ENCODE results near the gene ZNF629. TPM values are rescaled to one million over a fixed set of nuclear protein-coding genes. Genes with fewer than 3 reads are reported as not detected.

ZNF629 gene
- 5.1 and 8.0 TPM in 2 replicates for polyA plus RNA-seq (2011; rRNA removed)
- 9.5 and 9.9 TPM in 2 replicates for polyA minus RNA-seq (2011; rRNA and poly(A)+ RNA removed)

DNA sequence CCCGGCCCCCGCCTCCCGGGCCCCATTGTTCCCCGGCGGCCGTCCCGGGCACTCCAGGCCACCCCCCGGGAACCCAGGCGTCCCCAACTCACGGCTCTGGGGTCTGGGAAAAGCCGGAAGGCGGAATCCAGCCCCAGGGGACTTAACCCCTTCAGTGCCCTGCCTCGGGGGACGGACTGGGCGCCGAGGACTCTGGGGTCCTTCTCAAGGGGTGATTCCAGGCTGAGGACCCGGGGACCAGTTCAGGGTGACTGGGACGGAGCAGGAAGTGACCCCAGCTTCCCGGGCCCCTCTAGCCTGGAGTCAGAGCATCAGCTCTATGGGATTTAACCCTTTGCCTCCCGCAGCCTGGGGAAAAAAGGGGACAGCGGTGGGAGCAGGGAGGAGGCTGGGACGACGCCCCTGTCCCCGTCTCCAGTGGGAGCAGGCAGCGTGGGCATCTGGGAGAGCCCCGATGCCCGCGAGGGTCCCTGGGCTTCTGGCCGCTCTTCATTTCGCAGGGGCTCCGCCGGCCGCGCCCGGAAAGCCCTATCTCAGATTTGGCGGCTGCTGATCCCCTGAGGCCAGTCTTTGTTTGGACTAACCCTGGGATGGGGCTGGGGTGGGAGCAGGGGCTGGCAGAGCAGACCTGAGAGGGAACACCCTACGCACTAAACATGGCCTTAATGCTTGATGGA, at the start of gene ZNF629:
ZNF629 (minus strand) TSS at position 270 of the 677 bp plus-strand sequence. CDS start 2,723 bp downstream, outside the sequence.
- Histone ChIP-seq H3K27ac (ENCODE audit: low read depth, low read length) (peak within 1 kb of the TSS; percentile 73), H3K27me3 (ENCODE audit: control insufficient read depth, insufficient read depth, low read length) (no peaks in the 10 kb centered on the region), H3K4me3 (ENCODE audit: low read depth, low read length) (peak within 1 kb of the TSS; percentile 90), H3K9me3 (ENCODE audit: control insufficient read depth, insufficient read depth, low read length) (no peaks in the 10 kb centered on the region; the same call in 1 of the 2 replicates)
- ChIA-PET POLR2A (interaction anchor here (0.5 to 3.0 kb wide), 7 partner anchors 11 to 88 kb away, joined by 3 to 70 read pairs (median 3); partner anchors contain the start of gene PHKG2), CTCF (interaction anchor here (1.5 kb wide), 1 partner anchor 57 kb away, joined by 4 read pairs; no protein-coding TSS in a partner anchor)
- TF ChIP-seq, protein P1, sequence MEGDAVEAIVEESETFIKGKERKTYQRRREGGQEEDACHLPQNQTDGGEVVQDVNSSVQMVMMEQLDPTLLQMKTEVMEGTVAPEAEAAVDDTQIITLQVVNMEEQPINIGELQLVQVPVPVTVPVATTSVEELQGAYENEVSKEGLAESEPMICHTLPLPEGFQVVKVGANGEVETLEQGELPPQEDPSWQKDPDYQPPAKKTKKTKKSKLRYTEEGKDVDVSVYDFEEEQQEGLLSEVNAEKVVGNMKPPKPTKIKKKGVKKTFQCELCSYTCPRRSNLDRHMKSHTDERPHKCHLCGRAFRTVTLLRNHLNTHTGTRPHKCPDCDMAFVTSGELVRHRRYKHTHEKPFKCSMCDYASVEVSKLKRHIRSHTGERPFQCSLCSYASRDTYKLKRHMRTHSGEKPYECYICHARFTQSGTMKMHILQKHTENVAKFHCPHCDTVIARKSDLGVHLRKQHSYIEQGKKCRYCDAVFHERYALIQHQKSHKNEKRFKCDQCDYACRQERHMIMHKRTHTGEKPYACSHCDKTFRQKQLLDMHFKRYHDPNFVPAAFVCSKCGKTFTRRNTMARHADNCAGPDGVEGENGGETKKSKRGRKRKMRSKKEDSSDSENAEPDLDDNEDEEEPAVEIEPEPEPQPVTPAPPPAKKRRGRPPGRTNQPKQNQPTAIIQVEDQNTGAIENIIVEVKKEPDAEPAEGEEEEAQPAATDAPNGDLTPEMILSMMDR (IDR thresholded peaks at IDR 0.05; ENCODE audit: low read depth, low read length) = no peak
- no peak for DNase-seq (ENCODE audit: low read depth, low spot score)

DNA sequence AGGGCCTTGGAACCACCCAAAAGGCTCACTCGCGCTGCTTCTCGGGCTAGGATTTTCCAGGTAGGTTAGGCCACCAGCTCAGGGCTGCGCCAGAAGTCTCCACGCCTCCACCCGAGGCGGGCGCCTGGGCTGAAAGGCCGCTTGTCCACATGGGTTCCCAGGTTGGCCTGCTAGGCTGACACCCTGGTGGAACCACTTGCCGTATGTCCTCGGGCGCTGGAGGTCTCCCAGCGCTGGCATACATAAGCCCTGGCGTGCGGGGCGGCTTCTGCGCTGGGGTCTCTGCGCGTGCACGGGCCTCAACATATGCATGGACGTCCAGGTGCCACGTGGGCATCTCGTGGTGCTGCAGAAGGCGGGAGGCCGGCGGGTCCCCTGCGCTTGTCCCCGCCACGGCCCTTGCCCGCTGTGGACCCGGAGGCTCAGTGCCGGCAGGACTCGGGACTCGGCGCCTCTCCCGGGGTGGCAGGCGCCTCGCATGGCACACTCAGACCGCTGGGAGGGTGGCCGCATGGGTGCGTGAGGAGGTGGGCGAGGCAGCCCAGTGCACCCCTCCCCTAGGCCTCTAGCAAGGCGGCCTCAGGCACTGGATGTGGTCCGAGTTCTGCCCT, 47.2 kb upstream of the ZNF629 start:
- CTCF ChIA-PET = interaction anchor here (1.1 to 2.2 kb wide), 2 partner anchors 10 to 20 kb away, joined by 3 to 9 read pairs; no protein-coding TSS in a partner anchor
- TF ChIP-seq, protein P1 (IDR thresholded peaks at IDR 0.05; ENCODE audit: low read depth, low read length) = no peak
- no peak overlapping the region for H3K27ac ChIP-seq (ENCODE audit: low read depth, low read length)
- no peak for DNase-seq (ENCODE audit: low read depth, low spot score)
- H3K9me3 ChIP-seq (ENCODE audit: control insufficient read depth, insufficient read depth, low read length) = peaks cover 3% of the 10 kb centered on the region; the same call in 1 of the 2 replicates
- POLR2A ChIA-PET = no interaction called here
- no peaks in the 10 kb centered on the region for H3K27me3 ChIP-seq (ENCODE audit: control insufficient read depth, insufficient read depth, low read length)
- no peak overlapping the region for H3K4me3 ChIP-seq (ENCODE audit: low read depth, low read length)

DNA sequence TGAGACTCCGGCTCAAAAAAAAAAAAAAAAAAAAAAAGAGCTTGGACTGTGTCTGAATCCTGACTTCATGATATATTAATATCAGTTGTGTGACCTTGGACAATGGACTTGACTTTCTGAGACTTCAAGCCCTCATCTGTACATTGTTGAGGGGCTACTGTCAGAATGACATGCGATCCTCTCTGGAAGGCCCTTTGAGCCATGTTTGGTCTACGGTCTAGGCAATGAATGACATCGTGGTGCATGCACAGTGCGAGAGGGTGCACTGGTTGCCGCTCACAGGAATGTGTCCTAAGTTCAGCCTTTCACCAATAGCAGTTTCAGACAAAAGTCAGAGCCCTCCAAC, 43.0 kb upstream of the ZNF629 start:
- TF ChIP-seq, protein P1 (IDR thresholded peaks at IDR 0.05; ENCODE audit: low read depth, low read length) = no peak
- Histone ChIP-seq H3K9me3 (ENCODE audit: control insufficient read depth, insufficient read depth, low read length) (peaks cover 3% of the 10 kb centered on the region; the same call in 1 of the 2 replicates), H3K4me3 (ENCODE audit: low read depth, low read length) (no peak overlapping the region), H3K27me3 (ENCODE audit: control insufficient read depth, insufficient read depth, low read length) (no peaks in the 10 kb centered on the region), H3K27ac (ENCODE audit: low read depth, low read length) (no peak overlapping the region)
- DNase-seq (ENCODE audit: low read depth, low spot score) = no peak
- ChIA-PET CTCF (interaction anchor here (0.7 to 3.0 kb wide), 4 partner anchors 15 to 26 kb away, joined by 4 to 13 read pairs (median 7); no protein-coding TSS in a partner anchor), POLR2A (interaction anchor here (0.6 kb wide), 1 partner anchor 244 kb away, joined by 4 read pairs; the partner anchor contains the start of genes ZNF646 and ZNF668)

DNA sequence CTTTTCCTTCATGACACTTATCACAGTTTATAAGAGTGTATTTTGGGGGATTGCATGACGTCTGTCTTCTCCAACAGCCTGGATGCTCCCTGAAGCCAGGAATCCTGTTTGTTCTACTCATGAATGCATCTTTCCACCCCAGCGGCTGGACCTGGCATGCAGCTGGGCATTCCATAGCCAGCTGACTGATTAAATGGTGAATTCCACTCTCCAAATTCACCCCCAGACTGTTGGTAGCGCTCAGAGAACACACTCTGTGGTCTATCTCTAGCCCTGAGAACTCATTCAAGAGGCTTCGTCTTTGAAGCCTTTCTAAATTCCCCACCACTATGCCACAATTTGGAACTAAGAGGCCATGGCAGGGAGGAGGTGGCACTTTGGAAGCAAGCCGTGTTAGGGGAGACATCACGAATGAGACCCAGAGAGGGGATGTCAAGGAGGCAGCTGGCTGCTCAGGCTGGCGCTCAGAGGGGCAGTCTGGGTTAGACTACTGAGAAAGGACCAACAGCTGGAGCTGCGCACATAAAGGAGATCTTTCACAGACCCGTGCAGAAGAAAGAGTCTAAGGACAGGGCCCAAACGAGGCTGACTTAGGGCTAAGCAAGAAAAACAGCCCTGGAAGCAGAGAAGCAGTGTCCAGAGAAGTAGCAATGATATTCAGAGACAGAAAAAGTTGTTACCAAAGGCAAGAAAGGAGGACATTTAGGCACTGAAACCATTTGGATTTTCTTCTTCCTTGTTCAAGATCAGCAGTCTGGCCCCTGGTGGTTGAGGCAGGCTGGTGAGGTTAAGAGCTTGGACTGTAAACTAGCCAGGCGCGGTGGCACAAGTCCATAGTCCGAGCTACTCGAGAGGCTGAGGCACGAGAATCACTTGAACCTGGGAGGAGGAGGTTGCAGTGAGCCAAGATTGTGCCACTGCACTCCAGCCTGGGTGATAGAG, 42.4 kb upstream of the ZNF629 start:
- no peak for DNase-seq (ENCODE audit: low read depth, low spot score)
- Histone ChIP-seq H3K27me3 (ENCODE audit: control insufficient read depth, insufficient read depth, low read length) (no peaks in the 10 kb centered on the region), H3K27ac (ENCODE audit: low read depth, low read length) (no peak overlapping the region), H3K4me3 (ENCODE audit: low read depth, low read length) (no peak overlapping the region), H3K9me3 (ENCODE audit: control insufficient read depth, insufficient read depth, low read length) (peaks cover 3% of the 10 kb centered on the region; the same call in 1 of the 2 replicates)
- ChIA-PET POLR2A (interaction anchor here (0.6 kb wide), 1 partner anchor 245 kb away, joined by 4 read pairs; the partner anchor contains the start of genes ZNF646 and ZNF668), CTCF (interaction anchor here (0.6 to 3.0 kb wide), 5 partner anchors 12 to 27 kb away, joined by 6 to 13 read pairs (median 7); no protein-coding TSS in a partner anchor)
- TF ChIP-seq, protein P1 (IDR thresholded peaks at IDR 0.05; ENCODE audit: low read depth, low read length) = peak; percentile 21; the same call in 1 of the 2 replicates

All from AG04450 (cell line).